ENCODE results near the gene CAD. TPM values are rescaled to one million over a fixed set of nuclear protein-coding genes. Genes with fewer than 3 reads are reported as not detected.
"Not testable (repeated sequence)": the region's sequence is repeated elsewhere in the genome, so short reads cannot be mapped to it uniquely, and the experiment has no call there.

Gene CAD
- total and polyA plus RNA-seq, 2 donors (not counting 1 experiment from before 2014, with no cell fraction given): 11.9 to 32.0 TPM

DNA sequence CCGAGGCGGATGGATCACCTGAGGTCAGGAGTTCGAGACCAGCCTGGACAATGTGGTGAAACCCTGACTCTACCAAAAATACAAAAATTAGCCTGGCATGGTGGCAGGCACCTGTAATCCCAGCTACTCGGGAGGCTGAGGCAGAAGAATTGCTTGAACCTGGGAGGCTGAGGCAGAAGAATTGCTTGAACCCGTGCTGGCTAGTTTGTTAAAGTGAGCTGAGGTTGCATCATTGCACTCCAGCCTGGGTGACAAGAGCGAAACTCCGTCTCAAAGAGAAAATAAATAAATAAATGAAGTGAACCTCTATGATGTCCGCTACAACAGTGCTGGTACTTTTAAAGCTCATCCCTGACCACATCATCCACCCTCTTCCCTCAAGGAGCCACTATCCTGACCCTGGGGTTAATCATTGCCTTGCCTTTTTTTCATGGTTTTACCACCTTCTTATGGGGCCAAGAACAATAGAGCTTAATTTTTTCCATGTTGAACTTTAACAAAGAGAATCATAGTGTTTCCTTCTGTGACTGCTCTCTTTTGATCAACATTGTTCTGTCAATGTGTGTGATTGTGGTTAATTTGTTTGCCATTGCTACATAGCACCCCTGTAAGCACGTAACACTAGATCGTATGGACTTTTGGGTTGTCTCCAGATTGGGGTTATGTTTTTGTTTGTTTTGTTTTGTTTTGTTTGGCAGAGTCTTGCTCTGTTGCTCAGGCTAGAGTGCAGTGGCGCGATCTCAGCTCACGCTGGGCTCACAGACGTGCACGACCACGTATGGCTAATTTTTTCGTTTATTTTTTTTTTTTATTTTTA, 22.4 kb upstream of the CAD start:
- Histone ChIP-seq H3K4me1 (ENCODE audit: control insufficient read depth, extremely low read depth, insufficient read depth, low read length) (no peaks in the 10 kb centered on the region), H3K27me3 (ENCODE audit: control insufficient read depth, insufficient read depth, low read length) (peaks cover 6% of the 10 kb centered on the region), H2AFZ (ENCODE audit: low read length) (no peak overlapping the region), H3K9me3 (ENCODE audit: control insufficient read depth, insufficient read depth, low read depth, low read length) (no peaks in the 10 kb centered on the region), H3K4me3 (replicated peaks in 1 of 4; ENCODE audit: control extremely low read depth in 1 of 4, insufficient read depth in 1 of 4, low read depth in 3 of 4, low read length in 4 of 4) (no peak overlapping the region), H3K36me3 (ENCODE audit: control insufficient read depth, insufficient read depth, low read length) (no peaks in the 10 kb centered on the region), H3K27ac (ENCODE audit: insufficient read depth, low read length) (no peak overlapping the region), H3K9ac (ENCODE audit: insufficient read depth, low read length) (no peak overlapping the region), H4K20me1 (ENCODE audit: control insufficient read depth, extremely low read depth, insufficient read depth, low read length) (no peaks in the 10 kb centered on the region), H3K79me2 (ENCODE audit: control insufficient read depth, insufficient read depth, low read length) (no peaks in the 10 kb centered on the region), H3K4me2 (ENCODE audit: extremely low read depth, insufficient read depth, low read length) (no peak overlapping the region)
- no peak for TF ChIP-seq EZH2 (IDR thresholded peaks at IDR 0.05; ENCODE audit: low read length, missing control alignments)
- no peak for TF ChIP-seq CTCF (conservative IDR thresholded peaks at IDR 0.05 in 1 of 2, IDR thresholded peaks at IDR 0.05 in 1 of 2; ENCODE audit: low read depth in 1 of 2, low read length in 2 of 2)
- DNase-seq (ENCODE audit: low read depth in 2 of 2): no peak

DNA sequence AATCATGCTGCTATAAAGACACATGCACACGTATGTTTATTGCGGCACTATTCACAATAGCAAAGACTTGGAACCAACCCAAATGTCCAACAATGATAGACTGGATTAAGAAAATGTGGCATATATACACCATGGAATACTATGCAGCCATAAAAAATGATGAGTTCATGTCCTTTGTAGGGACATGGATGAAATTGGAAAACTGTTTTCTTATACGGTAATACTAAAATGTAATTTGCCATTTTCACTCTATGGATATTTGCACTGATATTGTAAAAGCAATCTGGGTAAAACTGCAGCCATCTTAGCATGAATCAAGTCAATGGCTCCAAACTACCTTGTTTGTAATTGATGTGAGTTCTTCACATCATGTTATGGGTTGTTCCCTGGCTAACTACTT, 21.4 kb upstream of the CAD start:
- not testable (repeated sequence) for H2AFZ ChIP-seq (ENCODE audit: low read length); DNase-seq (ENCODE audit: low read depth in 2 of 2); H3K4me3 ChIP-seq (replicated peaks in 1 of 4; ENCODE audit: control extremely low read depth in 1 of 4, insufficient read depth in 1 of 4, low read depth in 3 of 4, low read length in 4 of 4); H3K9ac ChIP-seq (ENCODE audit: insufficient read depth, low read length); H3K4me2 ChIP-seq (ENCODE audit: extremely low read depth, insufficient read depth, low read length); H3K79me2 ChIP-seq (ENCODE audit: control insufficient read depth, insufficient read depth, low read length); H3K4me1 ChIP-seq (ENCODE audit: control insufficient read depth, extremely low read depth, insufficient read depth, low read length); H3K36me3 ChIP-seq (ENCODE audit: control insufficient read depth, insufficient read depth, low read length); H3K9me3 ChIP-seq (ENCODE audit: control insufficient read depth, insufficient read depth, low read depth, low read length); H3K27ac ChIP-seq (ENCODE audit: insufficient read depth, low read length); H3K27me3 ChIP-seq (ENCODE audit: control insufficient read depth, insufficient read depth, low read length); H4K20me1 ChIP-seq (ENCODE audit: control insufficient read depth, extremely low read depth, insufficient read depth, low read length)

GRCh38 chr2:27198068-27198467, 19.1 kb upstream of the CAD start:
- not testable (repeated sequence) for H2AFZ ChIP-seq (ENCODE audit: low read length); H3K4me2 ChIP-seq (ENCODE audit: extremely low read depth, insufficient read depth, low read length); H3K9ac ChIP-seq (ENCODE audit: insufficient read depth, low read length); H4K20me1 ChIP-seq (ENCODE audit: control insufficient read depth, extremely low read depth, insufficient read depth, low read length); H3K27me3 ChIP-seq (ENCODE audit: control insufficient read depth, insufficient read depth, low read length); DNase-seq (ENCODE audit: low read depth in 2 of 2); H3K27ac ChIP-seq (ENCODE audit: insufficient read depth, low read length); H3K4me1 ChIP-seq (ENCODE audit: control insufficient read depth, extremely low read depth, insufficient read depth, low read length); H3K36me3 ChIP-seq (ENCODE audit: control insufficient read depth, insufficient read depth, low read length); H3K9me3 ChIP-seq (ENCODE audit: control insufficient read depth, insufficient read depth, low read depth, low read length); H3K79me2 ChIP-seq (ENCODE audit: control insufficient read depth, insufficient read depth, low read length); H3K4me3 ChIP-seq (replicated peaks in 1 of 4; ENCODE audit: control extremely low read depth in 1 of 4, insufficient read depth in 1 of 4, low read depth in 3 of 4, low read length in 4 of 4)

- no peaks in the 10 kb centered on the region for H3K4me1 ChIP-seq (ENCODE audit: control insufficient read depth, extremely low read depth, insufficient read depth, low read length)
Measured at GRCh38 chr2:27198627-27199026, 18.5 kb upstream of the CAD start.

More at GRCh38 chr2:27198627-27199026, 18.5 kb upstream of the CAD start:
- no peak for TF ChIP-seq EZH2 (IDR thresholded peaks at IDR 0.05; ENCODE audit: low read length, missing control alignments)
- TF ChIP-seq CTCF (conservative IDR thresholded peaks at IDR 0.05 in 1 of 2, IDR thresholded peaks at IDR 0.05 in 1 of 2; ENCODE audit: low read depth in 1 of 2, low read length in 2 of 2): no peak
- Histone ChIP-seq H3K4me2 (ENCODE audit: extremely low read depth, insufficient read depth, low read length) (no peak overlapping the region), H3K27me3 (ENCODE audit: control insufficient read depth, insufficient read depth, low read length) (no peaks in the 10 kb centered on the region), H3K9me3 (ENCODE audit: control insufficient read depth, insufficient read depth, low read depth, low read length) (no peaks in the 10 kb centered on the region), H3K9ac (ENCODE audit: insufficient read depth, low read length) (no peak overlapping the region), H2AFZ (ENCODE audit: low read length) (no peak overlapping the region), H3K4me3 (replicated peaks in 1 of 4; ENCODE audit: control extremely low read depth in 1 of 4, insufficient read depth in 1 of 4, low read depth in 3 of 4, low read length in 4 of 4) (no peak overlapping the region), H3K36me3 (ENCODE audit: control insufficient read depth, insufficient read depth, low read length) (peaks cover 9% of the 10 kb centered on the region), H3K27ac (ENCODE audit: insufficient read depth, low read length) (no peak overlapping the region), H4K20me1 (ENCODE audit: control insufficient read depth, extremely low read depth, insufficient read depth, low read length) (no peaks in the 10 kb centered on the region), H3K79me2 (ENCODE audit: control insufficient read depth, insufficient read depth, low read length) (no peaks in the 10 kb centered on the region)
- no peak for DNase-seq (ENCODE audit: low read depth in 2 of 2)
